ENCODE measurements around the gene SLF1. TPM values are rescaled to one million over a fixed set of nuclear protein-coding genes. Genes with fewer than 3 reads are reported as not detected.

The SLF1 gene
- total and polyA plus RNA-seq, 11 donors, result 2.4 to 8.1 (median 5.5) TPM

DNA sequence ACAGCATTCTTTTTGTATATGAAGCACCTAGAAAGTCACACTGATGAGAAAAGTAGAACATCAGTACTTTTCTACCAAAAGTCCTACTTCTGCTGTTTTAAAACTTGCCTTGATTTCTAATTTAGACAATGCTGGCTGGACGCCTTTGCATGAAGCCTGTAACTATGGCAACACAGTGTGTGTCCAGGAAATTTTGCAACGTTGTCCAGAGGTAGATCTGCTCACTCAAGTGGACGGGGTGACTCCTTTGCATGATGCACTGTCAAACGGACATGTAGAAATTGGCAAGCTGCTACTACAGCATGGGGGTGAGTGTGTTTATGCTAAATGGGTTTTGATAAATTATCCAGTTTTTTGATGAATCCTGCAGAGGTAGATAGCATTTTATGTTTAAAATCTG, 73.5 kb downstream of the SLF1 start:
- ATAC-seq (peak in 2 of 4 donors; percentile 47 to 62), DNase-seq (no peak)
- no peak for TF ChIP-seq POLR2A (IDR thresholded peaks at IDR 0.05)
- TF ChIP-seq, protein P1, sequence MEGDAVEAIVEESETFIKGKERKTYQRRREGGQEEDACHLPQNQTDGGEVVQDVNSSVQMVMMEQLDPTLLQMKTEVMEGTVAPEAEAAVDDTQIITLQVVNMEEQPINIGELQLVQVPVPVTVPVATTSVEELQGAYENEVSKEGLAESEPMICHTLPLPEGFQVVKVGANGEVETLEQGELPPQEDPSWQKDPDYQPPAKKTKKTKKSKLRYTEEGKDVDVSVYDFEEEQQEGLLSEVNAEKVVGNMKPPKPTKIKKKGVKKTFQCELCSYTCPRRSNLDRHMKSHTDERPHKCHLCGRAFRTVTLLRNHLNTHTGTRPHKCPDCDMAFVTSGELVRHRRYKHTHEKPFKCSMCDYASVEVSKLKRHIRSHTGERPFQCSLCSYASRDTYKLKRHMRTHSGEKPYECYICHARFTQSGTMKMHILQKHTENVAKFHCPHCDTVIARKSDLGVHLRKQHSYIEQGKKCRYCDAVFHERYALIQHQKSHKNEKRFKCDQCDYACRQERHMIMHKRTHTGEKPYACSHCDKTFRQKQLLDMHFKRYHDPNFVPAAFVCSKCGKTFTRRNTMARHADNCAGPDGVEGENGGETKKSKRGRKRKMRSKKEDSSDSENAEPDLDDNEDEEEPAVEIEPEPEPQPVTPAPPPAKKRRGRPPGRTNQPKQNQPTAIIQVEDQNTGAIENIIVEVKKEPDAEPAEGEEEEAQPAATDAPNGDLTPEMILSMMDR (IDR thresholded peaks at IDR 0.05), result no peak
- intact Hi-C loops (cut with DNase I), result loop anchor here in 4 of 10 donors (5.0 to 10.0 kb wide), 2 partner anchors 165 to 167 kb away; no protein-coding TSS in a partner anchor
- Histone ChIP-seq H3K4me3 (no peak overlapping the region), H3K27ac (no peak overlapping the region), H3K27me3 (no peaks in the 10 kb centered on the region), H3K4me1 (peaks cover 0 to 16% (median 3%) of the 10 kb centered on the region in 12 donors), H3K9me3 (no peaks in the 10 kb centered on the region), H3K36me3 (peaks cover 0 to 46% (median 23%) of the 10 kb centered on the region in 9 donors)
- WGBS, 4 donors, result 20 to 36% (median 26%) methylated on average over 4 of the region's 4 CpGs

DNA sequence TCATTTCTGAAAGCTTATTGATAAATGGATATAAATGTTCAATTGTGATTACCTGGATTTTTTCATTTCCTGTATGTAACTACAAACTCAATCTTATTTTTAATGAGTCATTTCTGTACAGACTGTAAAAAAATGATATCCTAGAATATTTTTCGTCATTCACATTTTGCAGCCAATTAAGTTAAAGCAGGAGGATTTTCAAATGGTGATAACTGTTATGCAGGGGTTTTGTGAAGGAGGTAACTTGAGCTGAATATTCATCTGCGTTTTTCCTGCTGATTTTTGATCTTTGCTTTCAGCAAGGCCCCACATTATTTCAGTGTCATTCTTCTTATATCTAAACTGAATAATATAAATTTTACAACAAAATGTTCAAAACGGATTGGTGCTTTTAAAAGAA, 74.1 kb downstream of the SLF1 start:
- Histone ChIP-seq H3K27me3 (no peaks in the 10 kb centered on the region), H3K27ac (no peak overlapping the region), H3K9me3 (no peaks in the 10 kb centered on the region), H3K36me3 (peaks cover 0 to 41% (median 17%) of the 10 kb centered on the region in 9 donors), H3K4me3 (no peak overlapping the region), H3K4me1 (peaks cover 0 to 16% (median 3%) of the 10 kb centered on the region in 12 donors)
- 82 to 85% (median 83%) methylated on average over 3 of the region's 3 CpGs for WGBS, 4 donors
- DNase-seq, result no peak
- intact Hi-C loops (cut with DNase I), result loop anchor here in 4 of 10 donors (5.0 to 10.0 kb wide), 2 partner anchors 165 to 168 kb away; no protein-coding TSS in a partner anchor
- no peak for TF ChIP-seq POLR2A (IDR thresholded peaks at IDR 0.05)
- TF ChIP-seq, protein P1 (IDR thresholded peaks at IDR 0.05), result no peak
- no peak for ATAC-seq

DNA sequence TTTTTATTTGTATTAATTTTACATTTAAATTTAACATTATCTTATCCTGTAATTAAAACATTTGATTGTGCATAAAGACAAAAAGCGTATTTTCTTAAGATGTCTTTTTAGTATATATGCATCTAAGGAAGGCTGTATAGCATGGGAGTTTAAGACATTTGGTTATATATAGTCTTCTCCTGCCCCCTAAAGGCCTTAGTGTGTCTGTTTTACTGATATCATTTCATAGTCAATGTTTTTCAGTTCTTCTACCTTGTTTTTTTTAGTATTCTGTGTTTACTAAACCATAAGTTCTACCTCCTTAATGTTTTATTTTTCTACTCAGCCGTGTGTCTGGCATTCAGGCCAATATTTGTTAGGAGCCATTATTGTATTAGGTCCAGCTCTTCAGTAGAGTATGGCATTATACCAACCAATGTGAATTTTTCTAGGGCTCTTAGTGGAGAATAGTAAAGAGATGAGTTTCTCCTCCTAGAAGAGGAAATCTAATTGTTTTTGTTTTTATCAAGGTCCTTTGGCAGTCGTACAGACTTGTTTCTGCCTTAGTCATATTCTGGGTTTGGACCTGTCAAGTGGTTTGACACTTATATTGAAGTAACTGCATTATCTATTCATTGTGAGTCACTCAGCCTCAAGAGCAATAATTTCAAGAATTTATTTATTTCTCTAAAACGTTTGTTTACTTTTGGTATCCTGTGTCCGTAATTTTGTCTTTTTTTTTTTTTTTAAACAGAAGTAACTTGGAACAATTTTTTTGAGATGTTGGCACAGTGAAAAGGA, 74.8 kb downstream of the SLF1 start:
- intact Hi-C loops (cut with DNase I), result loop anchor here in 4 of 10 donors (5.0 to 10.0 kb wide), 2 partner anchors 166 to 168 kb away; no protein-coding TSS in a partner anchor
- H3K36me3 ChIP-seq, result peaks cover 0 to 39% (median 16%) of the 10 kb centered on the region in 9 donors
- peak in 3 of 4 donors; percentile 53 to 76 (median 55) for ATAC-seq

More for the DNA sequence above, 74.8 kb downstream of the SLF1 start:
- DNase-seq, result no peak
- peaks cover 0 to 16% (median 3%) of the 10 kb centered on the region in 12 donors for H3K4me1 ChIP-seq
- no peak overlapping the region for H3K4me3 ChIP-seq
- H3K9me3 ChIP-seq, result no peaks in the 10 kb centered on the region
- no peak overlapping the region for H3K27ac ChIP-seq
- 37 to 46% (median 42%) methylated on average over 5 of the region's 5 CpGs for WGBS, 4 donors
- no peak for TF ChIP-seq POLR2A (IDR thresholded peaks at IDR 0.05)
- TF ChIP-seq, protein P1 (IDR thresholded peaks at IDR 0.05), result peak; percentile 6 to 53 (median 36)
- H3K27me3 ChIP-seq, result no peaks in the 10 kb centered on the region
